ENCODE data around the gene IER5.

DNA sequence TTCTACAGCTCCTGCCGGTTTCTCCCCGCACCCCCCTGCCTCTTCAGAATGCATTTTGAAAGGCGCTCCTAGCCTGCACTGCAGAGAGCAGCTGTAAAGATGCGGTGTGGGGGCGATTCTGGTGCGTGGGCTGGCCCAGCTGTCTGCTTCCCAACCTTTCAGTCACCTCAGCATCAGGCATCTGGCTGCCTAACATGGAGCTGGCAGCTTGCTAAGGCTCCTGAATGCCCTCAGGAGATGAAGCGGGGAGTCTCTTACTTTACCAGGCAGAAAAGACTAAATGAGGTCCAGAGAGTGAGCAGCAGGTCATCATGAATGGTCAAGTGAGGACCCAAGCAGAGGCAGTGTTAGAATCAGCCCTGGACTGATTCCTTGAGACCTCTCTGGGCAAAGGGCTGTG, 8.7 kb downstream of the IER5 start:
- TF ChIP-seq ZNF565 (CRISPR knock-in tag; conservative IDR thresholded peaks at IDR 0.05; ENCODE audit: low read depth) (no peak), ZFP3 (CRISPR knock-in tag; IDR thresholded peaks at IDR 0.05) (no peak), ZNF70 (CRISPR knock-in tag; IDR thresholded peaks at IDR 0.05) (no peak), TCF4 (CRISPR knock-in tag; IDR thresholded peaks at IDR 0.05; ENCODE audit: borderline replicate concordance) (no peak), OSR1 (CRISPR knock-in tag; IDR thresholded peaks at IDR 0.05) (no peak), TOX (CRISPR knock-in tag; IDR thresholded peaks at IDR 0.05; ENCODE audit: borderline replicate concordance) (no peak), PATZ1 (CRISPR knock-in tag; IDR thresholded peaks at IDR 0.05; ENCODE audit: borderline replicate concordance) (no peak), ARNTL (CRISPR knock-in tag; IDR thresholded peaks at IDR 0.05; ENCODE audit: borderline replicate concordance, low read depth) (no peak), RARB (CRISPR knock-in tag; IDR thresholded peaks at IDR 0.05) (no peak), SNAI2 (CRISPR knock-in tag; IDR thresholded peaks at IDR 0.05) (no peak)
- TF ChIP-seq, protein P1, sequence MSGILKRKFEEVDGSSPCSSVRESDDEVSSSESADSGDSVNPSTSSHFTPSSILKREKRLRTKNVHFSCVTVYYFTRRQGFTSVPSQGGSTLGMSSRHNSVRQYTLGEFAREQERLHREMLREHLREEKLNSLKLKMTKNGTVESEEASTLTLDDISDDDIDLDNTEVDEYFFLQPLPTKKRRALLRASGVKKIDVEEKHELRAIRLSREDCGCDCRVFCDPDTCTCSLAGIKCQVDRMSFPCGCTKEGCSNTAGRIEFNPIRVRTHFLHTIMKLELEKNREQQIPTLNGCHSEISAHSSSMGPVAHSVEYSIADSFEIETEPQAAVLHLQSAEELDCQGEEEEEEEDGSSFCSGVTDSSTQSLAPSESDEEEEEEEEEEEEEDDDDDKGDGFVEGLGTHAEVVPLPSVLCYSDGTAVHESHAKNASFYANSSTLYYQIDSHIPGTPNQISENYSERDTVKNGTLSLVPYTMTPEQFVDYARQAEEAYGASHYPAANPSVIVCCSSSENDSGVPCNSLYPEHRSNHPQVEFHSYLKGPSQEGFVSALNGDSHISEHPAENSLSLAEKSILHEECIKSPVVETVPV (CRISPR knock-in tag; IDR thresholded peaks at IDR 0.05), result no peak

Measured in SK-N-SH treated with all-trans-retinoic acid at 6 μM for 48 hours (cell line).